Measurements from ENCODE around the gene PRF1.

PRF1 gene

GRCh38 chr10:70575874-70576802, 26.4 kb downstream of the PRF1 start:
- Histone ChIP-seq H3K4me3 (ENCODE audit: low read depth in 1 of 2, low read length in 1 of 2) (peak overlapping the region; percentile 12 to 32), H3K27ac (peak overlapping the region; percentile 80), H3K9me3 (no peaks in the 10 kb centered on the region), H3K4me1 (ENCODE audit: control insufficient read depth in 1 of 2, insufficient read depth in 1 of 2, low read depth in 1 of 2, low read length in 1 of 2) (peaks cover 21 to 24% of the 10 kb centered on the region in 2 experiments), H3K36me3 (no peaks in the 10 kb centered on the region), H3K27me3 (no peaks in the 10 kb centered on the region)
- TF ChIP-seq CTCF (IDR thresholded peaks at IDR 0.05) = no peak

- H3K36me3 ChIP-seq = no peaks in the 10 kb centered on the region
- H3K4me1 ChIP-seq (ENCODE audit: control insufficient read depth in 1 of 2, insufficient read depth in 1 of 2, low read depth in 1 of 2, low read length in 1 of 2) = peaks cover 21 to 24% of the 10 kb centered on the region in 2 experiments
- TF ChIP-seq CTCF (IDR thresholded peaks at IDR 0.05) = no peak
- peak overlapping the region; percentile 80 for H3K27ac ChIP-seq
- H3K9me3 ChIP-seq = no peaks in the 10 kb centered on the region
- no peaks in the 10 kb centered on the region for H3K27me3 ChIP-seq
- H3K4me3 ChIP-seq (ENCODE audit: low read depth in 1 of 2, low read length in 1 of 2) = no peak overlapping the region
These were observed 27.1 kb downstream of the PRF1 start for GRCh38 chr10:70575486-70575873.

- no peak for TF ChIP-seq CTCF (IDR thresholded peaks at IDR 0.05)
These were observed 28.7 kb downstream of the PRF1 start for GRCh38 chr10:70573599-70574506.

GRCh38 chr10:70571636-70572439, 30.7 kb downstream of the PRF1 start:
- Histone ChIP-seq H3K9me3 (no peaks in the 10 kb centered on the region), H3K27me3 (no peaks in the 10 kb centered on the region), H3K27ac (no peak overlapping the region), H3K4me1 (ENCODE audit: control insufficient read depth in 1 of 2, insufficient read depth in 1 of 2, low read depth in 1 of 2, low read length in 1 of 2) (peaks cover 17 to 20% of the 10 kb centered on the region in 2 experiments), H3K36me3 (no peaks in the 10 kb centered on the region), H3K4me3 (ENCODE audit: low read depth in 1 of 2, low read length in 1 of 2) (no peak overlapping the region)
- TF ChIP-seq CTCF (IDR thresholded peaks at IDR 0.05) = no peak

More at GRCh38 chr10:70573599-70574506, 28.7 kb downstream of the PRF1 start:
- no peaks in the 10 kb centered on the region for H3K9me3 ChIP-seq
- H3K4me1 ChIP-seq (ENCODE audit: control insufficient read depth in 1 of 2, insufficient read depth in 1 of 2, low read depth in 1 of 2, low read length in 1 of 2) = peaks cover 21 to 24% of the 10 kb centered on the region in 2 experiments
- H3K27ac ChIP-seq = no peak overlapping the region
- no peak overlapping the region for H3K4me3 ChIP-seq (ENCODE audit: low read depth in 1 of 2, low read length in 1 of 2)
- no peaks in the 10 kb centered on the region for H3K36me3 ChIP-seq
- H3K27me3 ChIP-seq = no peaks in the 10 kb centered on the region

GRCh38 chr10:70571236-70571635, 31.3 kb downstream of the PRF1 start:
- Histone ChIP-seq H3K36me3 (no peaks in the 10 kb centered on the region), H3K9me3 (no peaks in the 10 kb centered on the region), H3K4me3 (ENCODE audit: low read depth in 1 of 2, low read length in 1 of 2) (no peak overlapping the region), H3K27me3 (no peaks in the 10 kb centered on the region), H3K4me1 (ENCODE audit: control insufficient read depth in 1 of 2, insufficient read depth in 1 of 2, low read depth in 1 of 2, low read length in 1 of 2) (peaks cover 13 to 20% of the 10 kb centered on the region in 2 experiments), H3K27ac (no peak overlapping the region)
- TF ChIP-seq CTCF (IDR thresholded peaks at IDR 0.05) = no peak

Data from neutrophil (primary cell).